Mucosa of gallbladder (tissue), 1 donor: ENCODE results near the gene SUGCT. TPM values are rescaled to one million over a fixed set of nuclear protein-coding genes. Genes with fewer than 3 reads are reported as not detected.
A peak's percentile ranks its signal among the peaks of the same experiment; 100 is the strongest.
"Not testable (repeated sequence)": the region's sequence is repeated elsewhere in the genome, so short reads cannot be mapped to it uniquely, and the experiment has no call there.

Source experiments
- DNase-seq: peaks from one replicate; pipeline ENCODE4 v3.0.0-alpha.2; 2020; ENCODE audit warnings: low spot score
- total RNA-seq: library from RNA; stranded (reverse); gene quantifications from one replicate; pipeline ENCODE4 v1.2.1, GENCODE V29; 2021
- donor health status: DM: no; HTN: no; CAD: no.

Gene SUGCT
- total RNA-seq, result 7.6 TPM

- peak; percentile 86 for DNase-seq
These were observed at the start of gene SUGCT, which contains the start of gene MPLKIP for GRCh38 chr7:40134428-40135316. Gene SUGCT, plus strand, starts transcription at chr7:40135005. Gene MPLKIP, minus strand, starts transcription at chr7:40134622. Its CDS starts 55 bp downstream, at chr7:40134567.

- DNase-seq, result no peak
These were observed 42.6 kb upstream of the SUGCT start for GRCh38 chr7:40092182-40092581.

GRCh38 chr7:40093631-40094350 lies 41.0 kb upstream of the SUGCT start:
- DNase-seq, result no peak

- no peak for DNase-seq
These were observed 39.6 kb upstream of the SUGCT start for GRCh38 chr7:40095230-40095629.

- no peak for DNase-seq
These were observed 39.0 kb upstream of the SUGCT start for GRCh38 chr7:40095695-40096327.

GRCh38 chr7:40097728-40098127 lies 37.1 kb upstream of the SUGCT start:
- no peak for DNase-seq

- DNase-seq, result no peak
These were observed 36.0 kb upstream of the SUGCT start for GRCh38 chr7:40098810-40099209.

- DNase-seq, result no peak
These were observed 35.0 kb upstream of the SUGCT start for GRCh38 chr7:40099837-40100236.

GRCh38 chr7:40101201-40101600 lies 33.6 kb upstream of the SUGCT start:
- DNase-seq, result no peak

- DNase-seq, result no peak
These were observed 31.9 kb upstream of the SUGCT start for GRCh38 chr7:40102897-40103296.

- no peak for DNase-seq
These were observed 28.8 kb upstream of the SUGCT start for GRCh38 chr7:40105879-40106473.

- no peak for DNase-seq
These were observed 18.9 kb upstream of the SUGCT start for GRCh38 chr7:40115936-40116335.

- DNase-seq, result not testable (repeated sequence)
These were observed 17.6 kb upstream of the SUGCT start for GRCh38 chr7:40117199-40117598.

GRCh38 chr7:40118201-40118600 lies 16.6 kb upstream of the SUGCT start:
- not testable (repeated sequence) for DNase-seq

GRCh38 chr7:40120020-40120419 lies 14.8 kb upstream of the SUGCT start:
- no peak for DNase-seq

- DNase-seq, result not testable (repeated sequence)
These were observed 12.5 kb upstream of the SUGCT start for GRCh38 chr7:40122100-40122939.

GRCh38 chr7:40122940-40123254 lies 11.9 kb upstream of the SUGCT start:
- DNase-seq, result no peak

- no peak for DNase-seq
These were observed 1.0 kb upstream of the SUGCT start for GRCh38 chr7:40133561-40134427.

- no peak for DNase-seq
These were observed 459 bp downstream of the SUGCT start for GRCh38 chr7:40135317-40135610.

- DNase-seq, result no peak
These were observed 2.8 kb downstream of the SUGCT start for GRCh38 chr7:40137563-40137962.
